VCaP (cell line): ENCODE measurements around the gene ACTG1.
A peak's percentile ranks its signal among the peaks of the same experiment; 100 is the strongest.

Experiments
- H3K27ac ChIP-seq: fragments of 450-650 bp; 2 replicates; pipeline ENCODE4 v1.5.1; 2017
- CTCF ChIP-seq: fragments of 450-650 bp; conservative IDR thresholded peaks from 2 replicates; pipeline ENCODE4 v1.5.1; 2017; ENCODE audit warnings: mild to moderate bottlenecking, moderate library complexity

Gene ACTG1

GRCh38 chr17:81537856-81538555 is 25.4 kb upstream of the ACTG1 start:
- peak; percentile 34 for TF ChIP-seq CTCF
- H3K27ac ChIP-seq = no peak overlapping the region

- no peak overlapping the region for H3K27ac ChIP-seq
- peak; percentile 72 for TF ChIP-seq CTCF
Observed at GRCh38 chr17:81537343-81537855, 24.8 kb upstream of the ACTG1 start.

- TF ChIP-seq CTCF = no peak
- no peak overlapping the region for H3K27ac ChIP-seq
Observed at GRCh38 chr17:81536299-81537290, 24.0 kb upstream of the ACTG1 start.

GRCh38 chr17:81535480-81536298 is 23.1 kb upstream of the ACTG1 start:
- no peak for TF ChIP-seq CTCF
- H3K27ac ChIP-seq = no peak overlapping the region

- H3K27ac ChIP-seq = no peak overlapping the region
- TF ChIP-seq CTCF = no peak
Observed at GRCh38 chr17:81535007-81535328, 22.4 kb upstream of the ACTG1 start.

GRCh38 chr17:81534157-81535006 is 21.8 kb upstream of the ACTG1 start:
- TF ChIP-seq CTCF = no peak
- H3K27ac ChIP-seq = no peak overlapping the region
